ENCODE measurements around the gene MCF2. TPM values are rescaled to one million over a fixed set of nuclear protein-coding genes. Genes with fewer than 3 reads are reported as not detected.
"Not testable (repeated sequence)": the region's sequence is repeated elsewhere in the genome, so short reads cannot be mapped to it uniquely, and the experiment has no call there.

MCF2 gene
- total RNA-seq, 3 donors from 2014 or later = 0.16 TPM; not detected in 2

- no peak for TF ChIP-seq POLR2A (IDR thresholded peaks at IDR 0.05)
- no peak for TF ChIP-seq POLR2AphosphoS5 (IDR thresholded peaks at IDR 0.05)
- TF ChIP-seq CTCF (IDR thresholded peaks at IDR 0.05) = no peak
- intact Hi-C loops (cut with DNase I; ENCODE audit: low total_unique reads) = no loop called here
- Histone ChIP-seq H3K9me3 (no peaks in the 10 kb centered on the region), H3K4me3 (peak overlapping the region; percentile 32 to 58 (median 37)), H3K36me3 (no peaks in the 10 kb centered on the region), H3K4me1 (no peaks in the 10 kb centered on the region), H3K27ac (no peak overlapping the region), H3K27me3 (peaks cover 0 to 35% of the 10 kb centered on the region in 2 donors)
- no peak for DNase-seq (ENCODE audit: low spot score in 2 of 2)
Measured at GRCh38 chrX:139691493-139691842, 16.5 kb downstream of the MCF2 start.

- H3K4me3 ChIP-seq; H3K9me3 ChIP-seq; DNase-seq (ENCODE audit: low spot score in 2 of 2); H3K4me1 ChIP-seq; H3K36me3 ChIP-seq; intact Hi-C loops (cut with DNase I; ENCODE audit: low total_unique reads); H3K27ac ChIP-seq: not testable (repeated sequence)
- H3K27me3 ChIP-seq = peaks cover 0 to 19% of the 10 kb centered on the region in 2 donors
Measured at GRCh38 chrX:139685175-139685574, 22.8 kb downstream of the MCF2 start.

GRCh38 chrX:139680356-139680755, 27.6 kb downstream of the MCF2 start:
- intact Hi-C loops (cut with DNase I; ENCODE audit: low total_unique reads) = no loop called here
- H3K36me3 ChIP-seq = no peaks in the 10 kb centered on the region
- peaks cover 0 to 19% of the 10 kb centered on the region in 2 donors for H3K27me3 ChIP-seq
- H3K9me3 ChIP-seq = no peaks in the 10 kb centered on the region
- H3K4me3 ChIP-seq = no peak overlapping the region
- no peak for DNase-seq (ENCODE audit: low spot score in 2 of 2)
- no peaks in the 10 kb centered on the region for H3K4me1 ChIP-seq
- TF ChIP-seq POLR2AphosphoS5 (IDR thresholded peaks at IDR 0.05) (no peak), POLR2A (IDR thresholded peaks at IDR 0.05) (no peak)
- H3K27ac ChIP-seq = no peak overlapping the region

- Histone ChIP-seq H3K27me3 (peaks cover 0 to 6% of the 10 kb centered on the region in 2 donors), H3K27ac (no peak overlapping the region), H3K36me3 (no peaks in the 10 kb centered on the region), H3K9me3 (no peaks in the 10 kb centered on the region), H3K4me1 (no peaks in the 10 kb centered on the region), H3K4me3 (no peak overlapping the region)
- intact Hi-C loops (cut with DNase I; ENCODE audit: low total_unique reads) = no loop called here
- DNase-seq (ENCODE audit: low spot score in 2 of 2) = no peak
- no peak for TF ChIP-seq POLR2AphosphoS5 (IDR thresholded peaks at IDR 0.05)
- no peak for TF ChIP-seq CTCF (IDR thresholded peaks at IDR 0.05)
- TF ChIP-seq POLR2A (IDR thresholded peaks at IDR 0.05) = no peak
Measured at GRCh38 chrX:139647597-139647996, 60.4 kb downstream of the MCF2 start.

- DNase-seq (ENCODE audit: low spot score in 2 of 2) = no peak
- intact Hi-C loops (cut with DNase I; ENCODE audit: low total_unique reads) = no loop called here
- TF ChIP-seq CTCF (IDR thresholded peaks at IDR 0.05) (no peak), POLR2AphosphoS5 (IDR thresholded peaks at IDR 0.05) (no peak), POLR2A (IDR thresholded peaks at IDR 0.05) (no peak)
- Histone ChIP-seq H3K4me1 (no peaks in the 10 kb centered on the region), H3K27ac (no peak overlapping the region), H3K9me3 (no peaks in the 10 kb centered on the region), H3K36me3 (no peaks in the 10 kb centered on the region), H3K4me3 (no peak overlapping the region), H3K27me3 (peaks cover 0 to 16% of the 10 kb centered on the region in 2 donors)
Measured at GRCh38 chrX:139642241-139642927, 65.6 kb downstream of the MCF2 start.

- Histone ChIP-seq H3K9me3 (no peaks in the 10 kb centered on the region), H3K27ac (no peak overlapping the region), H3K27me3 (peaks cover 0 to 17% of the 10 kb centered on the region in 2 donors), H3K4me3 (no peak overlapping the region), H3K4me1 (no peaks in the 10 kb centered on the region), H3K36me3 (no peaks in the 10 kb centered on the region)
- intact Hi-C loops (cut with DNase I; ENCODE audit: low total_unique reads) = no loop called here
- DNase-seq (ENCODE audit: low spot score in 2 of 2) = no peak
- no peak for TF ChIP-seq POLR2AphosphoS5 (IDR thresholded peaks at IDR 0.05)
Measured at GRCh38 chrX:139640259-139640658, 67.7 kb downstream of the MCF2 start.
